Fibroblast of skin of right biceps (primary cell): ENCODE results near the gene GPR161.
"Not testable (repeated sequence)": the region's sequence is repeated elsewhere in the genome, so short reads cannot be mapped to it uniquely, and the experiment has no call there.

Source experiments
- DNase-seq: peaks from one replicate; pipeline ENCODE4 v3.0.0-alpha.2; 2013

GPR161 gene

GRCh38 chr1:168136709-168137514 is at the start of gene GPR161:
GPR161 (minus strand) TSS chr1:168136930; CDS start chr1:168104850, 32,080 bp downstream.
- DNase-seq: peak; percentile 58

DNA sequence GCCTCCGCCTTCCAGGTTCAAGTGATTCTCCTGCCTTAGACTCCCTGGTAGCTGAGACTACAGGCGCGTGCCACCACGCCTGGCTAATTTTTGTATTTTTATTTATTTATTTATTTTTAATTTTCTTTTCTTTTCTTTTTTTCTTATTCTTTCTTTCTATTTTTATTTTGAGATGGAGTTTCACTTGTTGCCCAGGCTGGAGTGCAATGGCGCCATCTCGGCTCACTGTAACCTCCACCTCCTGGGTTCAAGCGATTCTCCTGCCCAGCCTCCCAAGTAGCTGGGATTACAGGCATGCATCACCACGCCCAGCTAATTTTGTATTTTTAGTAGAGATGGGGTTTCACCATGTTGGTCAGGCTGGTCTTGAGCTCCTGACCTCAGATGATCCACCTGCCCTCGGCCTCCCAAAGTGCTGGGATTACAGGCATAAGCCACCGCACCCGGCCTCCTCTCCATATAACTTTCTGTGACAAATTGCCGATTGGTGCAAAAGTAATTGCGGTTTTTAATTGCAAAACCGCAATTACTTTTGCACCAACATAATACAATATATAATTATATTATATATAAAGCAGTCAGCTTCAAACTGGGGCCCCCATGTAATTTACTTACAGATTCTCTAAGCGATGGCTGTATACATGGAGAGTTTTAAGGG is 44.5 kb upstream of the GPR161 start:
- not testable (repeated sequence) for DNase-seq

DNA sequence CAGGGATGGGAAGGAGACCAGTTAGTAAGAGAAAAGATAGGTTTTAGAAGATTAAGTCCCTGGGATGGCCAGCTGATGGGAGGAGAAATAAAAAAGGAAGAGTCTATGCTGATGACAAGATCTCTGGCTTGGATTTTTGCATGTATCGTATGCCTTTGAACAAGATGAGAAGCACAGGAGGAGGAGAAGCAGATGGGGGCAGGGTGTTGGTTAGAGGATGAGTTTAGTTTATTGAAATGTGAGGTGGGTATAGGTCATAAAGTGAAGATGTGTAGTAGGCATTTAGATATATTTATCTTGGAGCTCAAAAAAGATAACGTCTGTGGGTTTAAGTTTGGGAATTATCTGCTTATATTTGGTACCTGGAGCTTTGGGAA is 43.4 kb upstream of the GPR161 start:
- peak; percentile 3 for DNase-seq

GRCh38 chr1:168179438-168180147 is 42.9 kb upstream of the GPR161 start:
- peak; percentile 32 for DNase-seq

GRCh38 chr1:168178638-168179437 is 42.1 kb upstream of the GPR161 start, which contains the start of gene TIPRL:
TIPRL (plus strand) TSS chr1:168178962; CDS start chr1:168179078, 116 bp downstream.
- peak; percentile 100 for DNase-seq

- DNase-seq: no peak
These were observed 41.5 kb upstream of the GPR161 start for GRCh38 chr1:168178227-168178637.

- no peak for DNase-seq
These were observed 35.7 kb upstream of the GPR161 start for GRCh38 chr1:168172250-168172915.

DNA sequence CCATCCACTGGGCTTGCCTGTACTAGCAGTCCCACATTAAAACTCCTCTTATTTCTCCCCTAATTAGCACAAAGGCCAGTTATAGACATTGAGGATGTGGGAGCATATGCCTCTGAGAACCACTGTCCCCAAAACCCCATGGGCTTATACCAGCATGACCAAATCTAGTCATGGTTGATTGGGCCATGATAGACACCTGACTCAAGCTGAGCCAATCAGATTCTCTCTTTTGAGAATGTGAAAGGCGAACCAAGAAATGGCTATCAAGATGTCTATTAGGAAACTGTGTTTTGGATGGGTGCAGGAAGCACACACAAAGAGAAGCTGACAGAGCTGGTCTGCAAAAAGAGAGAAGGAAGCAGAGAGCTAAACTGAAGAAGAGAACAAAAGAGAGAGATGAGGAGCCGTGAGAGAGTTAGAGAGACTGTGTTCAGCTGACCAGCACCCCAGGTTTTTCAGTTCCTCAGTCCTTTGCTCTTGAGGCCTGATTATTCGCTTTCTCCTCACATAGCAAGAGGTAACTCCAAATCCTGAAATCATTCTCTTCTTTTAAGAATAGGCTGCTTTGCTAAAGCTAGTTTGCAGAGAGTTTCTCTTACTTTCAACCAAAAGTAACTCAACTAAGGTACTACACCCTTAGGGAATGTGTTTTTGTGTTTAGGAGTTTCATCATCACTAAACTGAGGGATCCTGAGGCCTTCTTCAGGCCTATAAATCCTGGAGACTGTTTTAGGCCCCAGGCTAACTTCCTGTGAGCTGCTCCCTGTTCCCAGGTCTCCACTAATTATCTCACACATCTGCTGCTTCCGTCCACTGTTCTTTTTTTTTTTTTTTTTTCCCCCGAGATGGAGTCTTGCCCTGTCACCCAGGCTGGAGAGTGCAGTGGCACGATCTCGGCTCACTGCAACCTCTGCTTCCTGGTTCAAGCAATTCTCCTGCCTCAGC is 34.1 kb upstream of the GPR161 start:
- no peak for DNase-seq

- no peak for DNase-seq
These were observed 31.1 kb upstream of the GPR161 start for GRCh38 chr1:168167806-168168205.

- DNase-seq: peak; percentile 54
These were observed 28.0 kb upstream of the GPR161 start for GRCh38 chr1:168164771-168165170.

GRCh38 chr1:168163670-168164069 is 26.9 kb upstream of the GPR161 start:
- no peak for DNase-seq

- no peak for DNase-seq
These were observed 24.7 kb upstream of the GPR161 start for GRCh38 chr1:168161459-168161858.

DNA sequence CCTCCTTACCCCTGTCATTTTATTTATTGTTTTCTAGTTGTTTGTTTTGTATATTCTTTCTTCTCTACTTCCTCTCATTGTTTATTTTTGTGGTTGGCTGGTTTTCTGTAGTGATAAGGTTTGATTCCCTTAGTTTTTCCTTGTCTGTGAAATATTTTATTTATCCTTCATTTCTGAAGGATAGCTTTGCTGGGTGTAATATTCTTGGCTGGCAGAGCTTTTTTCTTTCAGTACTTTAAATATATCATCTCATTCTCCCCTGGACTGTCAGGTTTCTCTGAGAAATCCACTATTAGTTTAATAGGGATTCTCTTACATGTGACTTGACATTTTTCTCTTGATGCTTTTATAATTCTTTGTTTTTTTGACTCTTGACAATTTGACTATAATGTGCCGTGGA is 23.2 kb upstream of the GPR161 start:
- no peak for DNase-seq

GRCh38 chr1:168159251-168159650 is 22.5 kb upstream of the GPR161 start:
- DNase-seq: no peak

GRCh38 chr1:168157638-168158037 is 20.9 kb upstream of the GPR161 start:
- no peak for DNase-seq

DNA sequence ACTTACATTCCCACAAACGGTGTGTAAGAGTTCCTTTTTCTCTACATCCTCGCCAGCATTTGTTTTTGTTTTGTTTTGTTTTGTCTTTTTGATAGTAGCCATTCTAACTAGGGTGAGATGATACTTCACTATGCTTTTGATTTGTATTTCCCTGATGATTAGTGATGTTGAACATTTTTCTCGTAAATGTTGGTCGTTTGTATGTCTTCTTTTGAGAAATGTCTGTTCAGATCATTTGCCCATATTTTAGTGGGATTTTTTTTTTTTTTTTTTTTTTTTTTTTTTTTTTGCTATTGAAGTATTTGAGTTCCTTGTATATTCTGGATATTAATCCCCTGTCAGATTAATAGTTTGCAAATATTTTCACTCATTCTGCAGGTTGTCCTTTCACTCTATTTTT is 19.2 kb upstream of the GPR161 start:
- DNase-seq: no peak

GRCh38 chr1:168154707-168155106 is 18.0 kb upstream of the GPR161 start:
- not testable (repeated sequence) for DNase-seq

DNA sequence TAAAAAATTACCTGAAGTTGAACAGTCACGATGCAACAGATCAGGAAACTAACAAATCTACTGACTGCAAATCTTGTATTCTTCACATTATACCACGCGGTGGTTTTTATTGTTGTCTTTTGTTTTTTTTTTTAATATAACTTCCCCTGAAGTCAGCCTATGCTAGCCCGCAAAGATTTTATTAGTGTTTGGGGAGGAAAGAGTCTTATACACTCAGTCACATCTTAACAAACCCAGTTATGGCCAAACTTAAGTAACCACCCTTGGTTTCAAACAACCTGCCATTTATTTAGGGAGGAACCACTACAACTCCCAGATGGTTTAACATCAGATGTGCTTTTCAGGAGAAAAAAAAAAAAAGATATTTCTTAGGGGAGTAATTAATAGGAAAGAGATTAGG is 15.2 kb upstream of the GPR161 start:
- DNase-seq: no peak

- DNase-seq: no peak
These were observed 13.6 kb upstream of the GPR161 start for GRCh38 chr1:168150283-168150682.

DNA sequence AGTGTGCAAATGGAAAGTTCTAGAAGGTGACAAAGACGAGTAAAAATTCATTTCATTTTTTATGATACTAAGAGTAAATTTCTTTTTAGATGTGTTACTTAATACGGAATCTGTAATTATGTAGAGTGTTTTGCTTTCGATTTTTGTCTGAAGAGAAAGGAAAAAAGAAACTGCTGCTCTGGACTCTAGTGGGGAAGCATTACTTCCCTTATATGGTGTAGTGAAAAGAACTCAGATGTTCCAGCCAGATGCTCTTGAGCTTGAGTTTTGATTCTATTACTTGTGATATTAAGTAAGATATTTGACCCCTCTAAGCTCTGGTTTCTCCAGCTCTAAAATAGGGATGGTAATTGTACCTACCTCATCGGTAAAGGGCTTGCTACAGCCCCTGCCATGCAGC is 12.2 kb upstream of the GPR161 start:
- DNase-seq: no peak

DNA sequence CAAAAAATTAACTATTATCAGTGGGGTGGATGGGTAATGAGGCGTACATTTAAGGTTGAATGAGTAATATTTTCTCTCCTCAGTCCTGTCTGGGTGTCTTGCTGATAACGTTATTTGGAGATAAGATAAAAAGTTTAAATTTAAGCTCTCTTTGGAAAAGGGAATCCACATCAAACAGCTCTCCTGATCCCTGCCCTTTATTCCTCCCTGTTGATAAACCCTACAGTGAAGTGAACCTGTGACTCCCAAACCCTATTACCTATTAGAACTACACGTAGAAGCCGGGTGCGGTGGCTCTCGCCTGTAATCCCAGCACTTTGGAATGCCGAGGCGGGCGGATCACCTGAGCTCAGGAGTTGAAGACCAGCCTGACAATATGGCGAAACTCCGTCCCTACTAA is 9.9 kb upstream of the GPR161 start:
- DNase-seq: no peak
